Measurements from ENCODE around the gene YPEL3.

Gene YPEL3

GRCh38 chr16:30088832-30089624 lies 7.0 kb downstream of the YPEL3 start:
- DNase-seq (ENCODE audit: low read depth): no peak
- no peak overlapping the region for H3K4me3 ChIP-seq (ENCODE audit: low read length)
- TF ChIP-seq CTCF (conservative IDR thresholded peaks at IDR 0.05; ENCODE audit: low read length): no peak

DNA sequence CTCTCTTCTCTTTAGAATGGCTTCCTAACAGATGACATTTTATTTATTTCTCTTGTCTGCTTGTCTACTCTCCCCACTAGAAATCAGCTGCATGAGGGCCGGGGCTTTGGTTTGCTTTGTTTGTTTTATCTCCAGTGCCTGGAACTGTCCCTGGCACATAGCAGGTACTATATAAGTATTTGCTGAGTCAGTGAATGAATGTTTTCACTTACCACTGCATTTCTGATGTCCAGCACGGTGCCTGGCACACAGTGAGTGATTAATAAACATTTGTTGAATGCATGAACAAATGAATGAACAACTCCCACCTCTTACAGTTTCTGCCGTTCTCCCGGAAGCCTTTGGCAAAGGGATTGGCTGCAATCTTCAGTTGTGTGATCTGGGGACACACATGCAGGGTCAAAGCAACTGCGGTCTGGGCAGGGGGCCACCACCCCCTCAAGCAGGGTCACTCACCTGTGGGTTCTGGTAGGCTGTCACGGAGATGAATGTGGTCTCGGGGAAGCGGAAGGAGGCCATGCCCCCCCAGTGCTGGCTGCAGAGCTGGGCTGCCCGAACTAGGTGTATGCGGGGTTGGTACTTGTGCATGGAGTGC lies 7.7 kb downstream of the YPEL3 start:
- H3K4me3 ChIP-seq (ENCODE audit: low read length): no peak overlapping the region
- TF ChIP-seq CTCF (conservative IDR thresholded peaks at IDR 0.05; ENCODE audit: low read length): no peak
- DNase-seq (ENCODE audit: low read depth): no peak

GRCh38 chr16:30087181-30087898 lies 8.7 kb downstream of the YPEL3 start:
- no peak for DNase-seq (ENCODE audit: low read depth)
- no peak for TF ChIP-seq CTCF (conservative IDR thresholded peaks at IDR 0.05; ENCODE audit: low read length)
- no peak overlapping the region for H3K4me3 ChIP-seq (ENCODE audit: low read length)

DNA sequence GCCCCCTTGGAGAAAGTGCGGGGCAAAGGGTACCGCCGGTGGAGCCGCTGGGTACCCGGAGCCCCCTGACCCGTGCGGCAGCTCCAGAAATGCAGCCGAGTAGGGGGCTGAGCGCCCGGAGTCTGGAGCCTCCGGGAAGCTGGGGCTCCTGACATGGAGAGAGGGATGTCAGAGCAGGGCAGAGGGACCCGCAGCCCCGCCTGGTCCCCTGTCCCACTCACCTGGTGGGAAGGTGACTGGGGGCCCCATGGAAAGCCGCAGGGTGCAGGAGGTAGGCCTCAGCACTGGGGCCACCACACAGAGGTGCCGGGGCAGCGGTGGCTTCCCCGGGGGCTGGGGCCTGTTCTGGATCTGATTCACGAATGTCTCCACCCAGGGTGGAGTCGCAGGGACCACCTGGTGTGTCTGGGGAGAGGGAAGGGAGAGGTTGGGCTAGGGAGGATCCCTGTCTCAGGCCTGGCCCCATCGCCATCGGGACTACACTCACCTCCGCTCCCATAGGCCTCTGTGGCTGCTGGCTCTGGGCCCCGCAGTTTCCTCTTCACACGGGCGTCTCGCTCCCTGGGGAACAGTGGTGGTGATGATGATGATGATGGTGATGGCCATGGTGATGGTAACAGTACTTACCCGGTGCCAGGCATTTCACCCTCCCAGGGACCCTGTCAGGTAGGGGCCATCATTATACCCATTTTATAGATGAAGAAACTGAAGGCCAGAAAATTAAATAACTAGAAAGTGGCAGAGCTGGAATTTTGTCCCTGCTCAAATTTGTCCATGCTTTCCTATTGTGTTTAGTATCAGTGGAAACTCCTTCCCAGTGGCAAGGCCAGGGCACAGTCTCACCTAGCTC lies 9.5 kb downstream of the YPEL3 start:
- no peak overlapping the region for H3K4me3 ChIP-seq (ENCODE audit: low read length)
- TF ChIP-seq CTCF (conservative IDR thresholded peaks at IDR 0.05; ENCODE audit: low read length): no peak
- no peak for DNase-seq (ENCODE audit: low read depth)

DNA sequence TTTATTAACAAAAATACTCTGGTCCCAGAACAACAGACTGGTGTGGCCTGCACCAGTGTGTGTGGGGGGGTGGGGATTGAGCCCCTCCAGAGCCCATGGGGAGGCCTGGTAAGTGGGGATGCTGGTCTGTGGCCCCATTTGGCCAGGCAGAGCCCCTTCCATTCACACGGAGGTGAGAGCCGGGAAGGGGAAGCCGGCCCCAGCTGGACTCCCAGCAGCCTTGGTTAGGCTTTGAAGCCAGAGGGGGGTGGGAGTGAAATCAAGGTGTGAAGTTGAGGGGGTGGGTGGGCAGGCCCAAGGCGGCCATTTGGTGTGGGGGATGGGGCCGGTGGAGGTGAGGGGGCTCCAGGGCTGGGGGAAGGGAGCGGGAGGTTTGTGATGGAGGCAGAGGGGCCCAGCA lies 10.2 kb downstream of the YPEL3 start:
- no peak for TF ChIP-seq CTCF (conservative IDR thresholded peaks at IDR 0.05; ENCODE audit: low read length)
- no peak overlapping the region for H3K4me3 ChIP-seq (ENCODE audit: low read length)
- no peak for DNase-seq (ENCODE audit: low read depth)

DNA sequence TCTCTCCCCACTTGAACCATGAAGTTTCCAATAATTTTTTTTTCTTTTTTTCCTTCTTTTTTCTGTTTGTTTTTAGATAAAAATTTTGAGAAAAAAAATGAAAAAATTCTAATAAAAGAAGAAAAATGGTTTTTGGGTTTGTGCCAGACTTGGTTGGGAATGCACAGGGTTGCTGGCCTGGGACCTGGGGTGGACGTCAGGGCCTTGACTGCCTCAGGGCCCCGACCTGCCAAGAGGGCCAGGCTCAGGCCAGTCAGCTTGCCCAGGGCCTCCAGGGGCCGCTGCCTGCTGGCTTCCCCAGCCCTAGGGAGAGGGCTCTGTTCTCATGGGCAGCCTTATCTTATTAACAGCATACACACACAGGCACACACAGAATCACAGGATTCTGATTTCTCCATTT lies 10.8 kb downstream of the YPEL3 start:
- no peak for DNase-seq (ENCODE audit: low read depth)
- TF ChIP-seq CTCF (conservative IDR thresholded peaks at IDR 0.05; ENCODE audit: low read length): no peak
- H3K4me3 ChIP-seq (ENCODE audit: low read length): no peak overlapping the region

All from AG10803 (cell line).